Smooth muscle cell (in vitro differentiated cells): Measurements from ENCODE around the gene TARS1. TPM values are rescaled to one million over a fixed set of nuclear protein-coding genes. Genes with fewer than 3 reads are reported as not detected.

Experiments used
- DNase-seq: peaks from one replicate; lab custom pipeline; 2025; ENCODE audit not compliant: unreplicated experiment; lab: John Stamatoyannopoulos, UW
- H2AFZ ChIP-seq: fragments of 200-600 bp; sonication (generic); 2 replicates; pipeline ENCODE4 v1.6.0; 2016; ENCODE audit warnings: antibody characterized with exemption, low read depth, mild to moderate bottlenecking
- H3F3A ChIP-seq: fragments of 200-600 bp; sonication (generic); 2 replicates; pipeline ENCODE4 v1.6.0; 2017; ENCODE audit warnings: antibody characterized with exemption, low read depth
- H3K27ac ChIP-seq: fragments of 200-600 bp; sonication (generic); 2 replicates; pipeline ENCODE4 v1.5.1; 2016; ENCODE audit warnings: low read depth, mild to moderate bottlenecking
- H3K27me3 ChIP-seq: fragments of 200-600 bp; sonication (generic); 2 replicates; pipeline ENCODE4 v1.6.1; 2016; ENCODE audit warnings: low read depth, mild to moderate bottlenecking
- H3K36me3 ChIP-seq: fragments of 200-600 bp; sonication (generic); 2 replicates; pipeline ENCODE4 v1.5.1; 2016; ENCODE audit warnings: low read depth
- H3K4me1 ChIP-seq: fragments of 200-600 bp; sonication (generic); 2 replicates; pipeline ENCODE4 v1.5.1; 2016; ENCODE audit warnings: low read depth
- H3K4me2 ChIP-seq: fragments of 200-600 bp; sonication (generic); 2 replicates; pipeline ENCODE4 v1.6.0; 2016; ENCODE audit warnings: mild to moderate bottlenecking
- H3K4me3 ChIP-seq: fragments of 200-600 bp; sonication (generic); 2 replicates; pipeline ENCODE4 v1.5.1; 2016; ENCODE audit warnings: mild to moderate bottlenecking
- H3K79me2 ChIP-seq: fragments of 200-600 bp; sonication (generic); 2 replicates; pipeline ENCODE4 v1.6.0; 2016; ENCODE audit warnings: low read depth, mild to moderate bottlenecking
- H3K9ac ChIP-seq: fragments of 200-600 bp; sonication (generic); 2 replicates; pipeline ENCODE4 v1.6.0; 2016; ENCODE audit warnings: low read depth
- H3K9me3 ChIP-seq: fragments of 200-600 bp; sonication (generic); replicated peaks from 2 replicates; pipeline ENCODE4 v1.5.1; 2016; ENCODE audit warnings: low read depth
- H4K20me1 ChIP-seq: fragments of 200-600 bp; sonication (generic); 2 replicates; pipeline ENCODE4 v1.6.0; 2016; ENCODE audit warnings: low read depth
- CTCF ChIP-seq: fragments of 200-600 bp; sonication (generic); IDR thresholded peaks from 2 replicates; pipeline ENCODE4 v1.5.1; 2017; ENCODE audit warnings: borderline replicate concordance, mild to moderate bottlenecking, antibody characterized with exemption; ENCODE audit not compliant: insufficient read depth, poor library complexity, severe bottlenecking
- WGBS: methylation state at CpG from one replicate; pipeline ENCODE4 v1.1.7; 2016; ENCODE audit warnings: low lambda C conversion rate; 5-methylcytosine and 5-hydroxymethylcytosine counted together
- polyA plus RNA-seq: library from polyadenylated mRNA; unstranded; fragments of >200 nt; fragmentation: Nextera tagmentation; extraction: Ambion mirVana; gene quantifications from 2 replicates; pipeline ENCODE4 v1.2.1, GENCODE V29; 2016
- total RNA-seq: library from RNA; depleted of rRNA; stranded (reverse); fragments of >200 nt; gene quantifications from 2 replicates; pipeline ENCODE4 v1.2.3, GENCODE V29; 2014

The TARS1 gene
- total and polyA plus RNA-seq, 2 experiments from 2014 or later = 120 to 217 TPM

- H3K79me2 ChIP-seq = no peaks in the 10 kb centered on the region
- no peak overlapping the region for H3K9ac ChIP-seq
- TF ChIP-seq CTCF = no peak
- H2AFZ ChIP-seq = no peak overlapping the region
- no peak overlapping the region for H3K4me3 ChIP-seq
- H4K20me1 ChIP-seq = no peaks in the 10 kb centered on the region
- H3K36me3 ChIP-seq = no peaks in the 10 kb centered on the region
- H3K27me3 ChIP-seq = no peaks in the 10 kb centered on the region
- H3K4me2 ChIP-seq = no peak overlapping the region
- no peak for DNase-seq
- no peaks in the 10 kb centered on the region for H3F3A ChIP-seq
- H3K4me1 ChIP-seq = peaks cover 12% of the 10 kb centered on the region
- 73% methylated on average over 6 of the region's 6 CpGs for WGBS
- H3K27ac ChIP-seq = no peak overlapping the region
- no peaks in the 10 kb centered on the region for H3K9me3 ChIP-seq
Observed at GRCh38 chr5:33489481-33490067, 48.8 kb downstream of the TARS1 start.

DNA sequence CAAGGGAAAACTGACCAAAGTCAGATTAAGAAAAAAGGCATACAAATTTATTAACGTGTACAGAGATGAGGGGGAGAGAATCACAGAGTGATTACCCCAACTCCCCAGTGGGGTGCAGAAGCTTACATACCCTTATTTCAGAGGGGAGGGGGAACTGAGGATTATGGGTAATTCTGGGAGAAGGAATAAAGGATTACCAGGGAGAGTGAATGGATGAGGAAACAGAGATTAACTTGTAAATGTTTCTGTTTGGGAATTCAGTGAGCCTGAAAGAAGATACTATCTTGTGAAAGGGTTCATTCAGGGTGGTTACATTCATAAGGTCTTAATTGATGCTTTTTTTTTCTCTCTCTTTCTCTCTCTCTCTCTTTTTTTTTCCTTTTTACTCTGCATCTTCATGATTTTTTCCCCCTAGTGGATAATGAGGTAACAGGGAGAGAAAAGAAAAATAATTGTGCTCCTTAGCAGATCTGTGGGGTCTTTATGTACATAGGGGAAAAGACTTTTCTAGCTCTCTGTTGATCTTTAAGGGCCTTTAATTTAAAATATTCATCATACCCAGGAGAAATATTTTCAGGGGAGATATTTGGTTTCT lies 49.4 kb downstream of the TARS1 start:
- no peaks in the 10 kb centered on the region for H3K27me3 ChIP-seq
- H2AFZ ChIP-seq = no peak overlapping the region
- 61% methylated on average over 1 of the region's 1 CpG for WGBS
- H3K9me3 ChIP-seq = no peaks in the 10 kb centered on the region
- no peaks in the 10 kb centered on the region for H3K36me3 ChIP-seq
- H3K27ac ChIP-seq = no peak overlapping the region
- peaks cover 12% of the 10 kb centered on the region for H3K4me1 ChIP-seq
- no peak overlapping the region for H3K9ac ChIP-seq
- H3K4me2 ChIP-seq = no peak overlapping the region
- no peak for DNase-seq
- no peaks in the 10 kb centered on the region for H4K20me1 ChIP-seq
- H3K4me3 ChIP-seq = no peak overlapping the region
- TF ChIP-seq CTCF = no peak
- H3K79me2 ChIP-seq = no peaks in the 10 kb centered on the region
- no peaks in the 10 kb centered on the region for H3F3A ChIP-seq

- no peaks in the 10 kb centered on the region for H3K9me3 ChIP-seq
- H3K27me3 ChIP-seq = no peaks in the 10 kb centered on the region
- no peak for DNase-seq
- no peak overlapping the region for H3K4me2 ChIP-seq
- H3K9ac ChIP-seq = no peak overlapping the region
- no peaks in the 10 kb centered on the region for H4K20me1 ChIP-seq
- no peak overlapping the region for H2AFZ ChIP-seq
- no peaks in the 10 kb centered on the region for H3F3A ChIP-seq
- no peak overlapping the region for H3K4me3 ChIP-seq
- H3K79me2 ChIP-seq = no peaks in the 10 kb centered on the region
- H3K4me1 ChIP-seq = peaks cover 12% of the 10 kb centered on the region
- no peak overlapping the region for H3K27ac ChIP-seq
- no peak for TF ChIP-seq CTCF
- H3K36me3 ChIP-seq = no peaks in the 10 kb centered on the region
Observed at GRCh38 chr5:33491941-33492340, 51.2 kb downstream of the TARS1 start.

DNA sequence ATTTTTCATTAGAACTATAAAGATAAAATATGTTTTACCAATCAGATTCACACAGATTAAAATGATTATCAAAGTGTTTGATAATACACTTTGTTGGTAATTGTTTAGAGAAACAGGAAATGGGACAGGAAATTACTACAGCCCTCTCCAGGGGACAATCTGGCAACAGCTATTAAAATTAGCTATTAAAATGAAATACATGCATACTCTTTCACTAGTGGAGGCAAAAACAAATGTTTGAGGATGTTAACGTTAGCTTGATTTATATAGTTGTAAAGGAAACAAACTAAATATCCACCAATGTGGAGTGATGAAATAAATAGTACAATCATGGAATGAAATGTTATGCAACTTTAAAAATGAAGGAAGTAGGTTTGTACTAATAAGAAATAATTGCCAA lies 53.7 kb downstream of the TARS1 start:
- 50% methylated on average over 1 of the region's 1 CpG for WGBS
- Histone ChIP-seq H3F3A (no peaks in the 10 kb centered on the region), H3K36me3 (no peaks in the 10 kb centered on the region)

More for the DNA sequence above, 53.7 kb downstream of the TARS1 start:
- Histone ChIP-seq H2AFZ (no peak overlapping the region), H3K79me2 (no peaks in the 10 kb centered on the region), H3K27ac (no peak overlapping the region), H3K9ac (no peak overlapping the region), H4K20me1 (no peaks in the 10 kb centered on the region), H3K4me1 (peaks cover 9% of the 10 kb centered on the region), H3K27me3 (no peaks in the 10 kb centered on the region), H3K4me2 (no peak overlapping the region), H3K4me3 (no peak overlapping the region), H3K9me3 (no peaks in the 10 kb centered on the region)
- no peak for TF ChIP-seq CTCF
- DNase-seq = no peak
